WTC11 (cell line): ENCODE results near the gene PTPRO. TPM values are rescaled to one million over a fixed set of nuclear protein-coding genes. Genes with fewer than 3 reads are reported as not detected.

Experiments used
- ATAC-seq: fragments of 200-7000 bp; cut with Tn5 transposase; 2 replicates; pipeline ENCODE4 v1.10.0; 2021; ENCODE audit warnings: mild to moderate bottlenecking, moderate library complexity
- CTCF ChIA-PET: fragments of 300-600 bp; sonication (Branson Sonifier 250); formaldehyde crosslinking; loops from one replicate; lab custom pipeline; 2021; ENCODE audit warnings: antibody characterized with exemption; lab: Charles Lee
- POLR2A ChIA-PET: fragments of 350-600 bp; sonication (Branson Sonifier 250); formaldehyde crosslinking; loops from one replicate; lab custom pipeline; 2021; ENCODE audit warnings: antibody characterized with exemption; lab: Charles Lee
- DNase-seq: peaks from one replicate; pipeline ENCODE4 v3.0.0; 2021; ENCODE audit warnings: low spot score
- H3K27ac Mint-ChIP-seq: 2 replicates; pipeline ENCODE4 v1.8.0; 2021; ENCODE audit warnings: mixed read lengths
- H3K27me3 Mint-ChIP-seq: 2 replicates; pipeline ENCODE4 v1.8.0; 2021; ENCODE audit warnings: low read depth, mild to moderate bottlenecking, moderate library complexity, mixed read lengths
- H3K36me3 Mint-ChIP-seq: 2 replicates; pipeline ENCODE4 v1.8.0; 2021; ENCODE audit warnings: mixed read lengths
- H3K4me1 Mint-ChIP-seq: 2 replicates; pipeline ENCODE4 v1.8.0; 2022; ENCODE audit warnings: mixed read lengths
- H3K4me3 Mint-ChIP-seq: 2 replicates; pipeline ENCODE4 v1.8.0; 2021; ENCODE audit warnings: mild to moderate bottlenecking, moderate library complexity, mixed read lengths
- H3K9me3 Mint-ChIP-seq: 2 replicates; pipeline ENCODE4 v1.8.0; 2021; ENCODE audit warnings: mixed read lengths
- CREM ChIP-seq: sonication (generic); formaldehyde crosslinking; IDR thresholded peaks from 2 replicates; pipeline ENCODE4 v1.8.1; 2022; ENCODE audit warnings: mild to moderate bottlenecking, missing genetic modification reagents, moderate library complexity
- ELF4 ChIP-seq: sonication (generic); formaldehyde crosslinking; IDR thresholded peaks from 2 replicates; pipeline ENCODE4 v1.8.1; 2022; ENCODE audit warnings: low read depth, mild to moderate bottlenecking, moderate library complexity, missing genetic modification reagents
- GABPB1 ChIP-seq: sonication (generic); formaldehyde crosslinking; IDR thresholded peaks from 2 replicates; pipeline ENCODE4 v1.8.1; 2023; ENCODE audit warnings: mild to moderate bottlenecking, missing genetic modification reagents
- HMGA2 ChIP-seq: fragments of 250-450 bp; sonication (Bioruptor Pico); IDR thresholded peaks from 2 replicates; pipeline ENCODE4 v1.4.0; 2021; ENCODE audit warnings: mild to moderate bottlenecking, moderate library complexity
- JAZF1 ChIP-seq: fragments of 250-450 bp; sonication (Bioruptor Pico); IDR thresholded peaks from 2 replicates; pipeline ENCODE4 v1.9.0; 2021; ENCODE audit warnings: moderate library complexity, mild to moderate bottlenecking, inconsistent platforms
- MYBL2 ChIP-seq: sonication (generic); formaldehyde crosslinking; IDR thresholded peaks from 2 replicates; pipeline ENCODE4 v1.8.1; 2023; ENCODE audit warnings: mild to moderate bottlenecking, moderate library complexity, missing genetic modification reagents
- NR1H2 ChIP-seq: sonication (generic); formaldehyde crosslinking; IDR thresholded peaks from 2 replicates; pipeline ENCODE4 v1.9.0; 2021; ENCODE audit warnings: mild to moderate bottlenecking, moderate library complexity, missing genetic modification reagents
- NR2C2 ChIP-seq: sonication (generic); formaldehyde crosslinking; IDR thresholded peaks from 2 replicates; pipeline ENCODE4 v1.8.0; 2022; ENCODE audit warnings: mild to moderate bottlenecking, missing genetic modification reagents
- NR3C1 ChIP-seq: sonication (generic); formaldehyde crosslinking; conservative IDR thresholded peaks from 2 replicates; pipeline ENCODE4 v1.8.1; 2023; ENCODE audit warnings: low read depth, mild to moderate bottlenecking, missing genetic modification reagents
- OVOL2 ChIP-seq: fragments of 250-450 bp; sonication (Bioruptor Pico); IDR thresholded peaks from 2 replicates; pipeline ENCODE4 v1.9.0; 2021; ENCODE audit warnings: mild to moderate bottlenecking, borderline replicate concordance
- TP53 ChIP-seq: sonication (generic); formaldehyde crosslinking; IDR thresholded peaks from 2 replicates; pipeline ENCODE4 v1.8.1; 2023; ENCODE audit warnings: mild to moderate bottlenecking, missing genetic modification reagents
- ZBTB21 ChIP-seq: sonication (generic); formaldehyde crosslinking; IDR thresholded peaks from 2 replicates; pipeline ENCODE4 v1.8.1; 2023; ENCODE audit warnings: mild to moderate bottlenecking, missing genetic modification reagents, borderline replicate concordance
- ZNF138 ChIP-seq: sonication (generic); formaldehyde crosslinking; conservative IDR thresholded peaks from 2 replicates; pipeline ENCODE4 v1.8.1; 2022; ENCODE audit warnings: mild to moderate bottlenecking, moderate library complexity, missing genetic modification reagents
- ZNF232 ChIP-seq: sonication (generic); formaldehyde crosslinking; IDR thresholded peaks from 2 replicates; pipeline ENCODE4 v1.8.0; 2022; ENCODE audit warnings: mild to moderate bottlenecking, missing genetic modification reagents
- ZNF317 ChIP-seq: sonication (generic); formaldehyde crosslinking; IDR thresholded peaks from 2 replicates; pipeline ENCODE4 v1.8.1; 2023; ENCODE audit warnings: low read depth, mild to moderate bottlenecking, moderate library complexity, missing genetic modification reagents, borderline replicate concordance
- ZNF396 ChIP-seq: fragments of 250-450 bp; sonication (Bioruptor Pico); IDR thresholded peaks from 2 replicates; pipeline ENCODE4 v1.8.0; 2021; ENCODE audit warnings: mild to moderate bottlenecking, moderate library complexity, borderline replicate concordance
- ZNF416 ChIP-seq: fragments of 250-450 bp; sonication (Bioruptor Pico); IDR thresholded peaks from 2 replicates; pipeline ENCODE4 v1.9.0; 2021; ENCODE audit warnings: mild to moderate bottlenecking, inconsistent platforms
- total RNA-seq: library from RNA; stranded (reverse); gene quantifications from 3 replicates; pipeline ENCODE4 v1.2.3, GENCODE V29; 2021
- TF ChIP-seq, protein P1 (sequence below): sonication (generic); formaldehyde crosslinking; IDR thresholded peaks from 2 replicates; pipeline ENCODE4 v1.8.0; 2022; ENCODE audit warnings: missing genetic modification reagents
- TF ChIP-seq, protein P2 (sequence below): sonication (generic); formaldehyde crosslinking; IDR thresholded peaks from 2 replicates; pipeline ENCODE4 v1.8.0; 2023; ENCODE audit warnings: missing genetic modification reagents, mild to moderate bottlenecking, borderline replicate concordance
- TF ChIP-seq, protein P3 (sequence below): sonication (generic); formaldehyde crosslinking; IDR thresholded peaks from 2 replicates; pipeline ENCODE4 v1.8.1; 2022; ENCODE audit warnings: mild to moderate bottlenecking, missing genetic modification reagents, moderate library complexity, borderline replicate concordance
- TF ChIP-seq, protein P4 (sequence below): sonication (generic); formaldehyde crosslinking; IDR thresholded peaks from 2 replicates; pipeline ENCODE4 v1.8.1; 2023; ENCODE audit warnings: mild to moderate bottlenecking, missing genetic modification reagents, moderate library complexity
- TF ChIP-seq, protein P5 (sequence below): sonication (generic); formaldehyde crosslinking; IDR thresholded peaks from 2 replicates; pipeline ENCODE4 v1.8.0; 2022; ENCODE audit warnings: mild to moderate bottlenecking, missing genetic modification reagents
- TF ChIP-seq, protein P6 (sequence below): sonication (generic); formaldehyde crosslinking; IDR thresholded peaks from 2 replicates; pipeline ENCODE4 v1.8.1; 2022; ENCODE audit warnings: missing genetic modification reagents, borderline replicate concordance

The PTPRO gene
- total RNA-seq, 1 experiment from 2014 or later = 1.1 TPM

DNA sequence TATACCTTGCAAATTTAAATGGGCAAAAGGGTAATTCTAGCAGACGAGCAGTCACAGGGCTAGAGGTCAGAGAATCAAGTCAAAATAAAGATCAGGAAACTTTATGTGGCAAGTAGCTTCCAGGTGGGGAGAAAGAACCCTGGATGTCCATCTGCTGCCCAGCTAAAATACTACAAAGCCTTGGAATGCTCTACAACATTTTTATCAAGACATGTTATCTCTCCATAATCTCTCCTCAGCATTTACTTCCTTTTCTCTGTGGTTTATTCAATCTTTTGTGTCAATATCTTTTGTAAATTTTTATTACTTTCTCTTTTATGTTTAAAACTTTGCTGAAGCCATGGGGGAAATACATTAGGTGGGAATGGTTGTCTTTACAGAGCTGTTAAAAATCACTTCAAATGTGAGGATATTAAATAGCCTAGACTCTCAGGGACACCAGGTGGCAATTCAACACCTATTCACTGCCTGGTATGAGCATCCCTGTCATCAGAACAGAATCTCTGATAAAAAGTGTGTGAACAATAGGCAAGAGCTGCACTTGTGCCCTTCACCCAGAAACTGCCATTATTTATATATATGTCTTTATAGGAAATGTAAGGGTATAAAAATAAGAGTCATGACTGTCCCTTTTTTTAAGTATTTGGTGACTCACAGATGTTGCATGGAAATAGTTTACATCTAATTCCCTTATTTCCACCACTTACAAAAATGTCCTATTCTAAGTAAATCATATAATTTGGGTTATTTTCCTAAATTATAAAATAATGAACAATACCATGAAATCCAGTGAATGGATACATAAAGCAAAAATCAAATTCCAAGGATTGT lies 314.0 kb downstream of the PTPRO start (continued):
- TF ChIP-seq, protein P1, sequence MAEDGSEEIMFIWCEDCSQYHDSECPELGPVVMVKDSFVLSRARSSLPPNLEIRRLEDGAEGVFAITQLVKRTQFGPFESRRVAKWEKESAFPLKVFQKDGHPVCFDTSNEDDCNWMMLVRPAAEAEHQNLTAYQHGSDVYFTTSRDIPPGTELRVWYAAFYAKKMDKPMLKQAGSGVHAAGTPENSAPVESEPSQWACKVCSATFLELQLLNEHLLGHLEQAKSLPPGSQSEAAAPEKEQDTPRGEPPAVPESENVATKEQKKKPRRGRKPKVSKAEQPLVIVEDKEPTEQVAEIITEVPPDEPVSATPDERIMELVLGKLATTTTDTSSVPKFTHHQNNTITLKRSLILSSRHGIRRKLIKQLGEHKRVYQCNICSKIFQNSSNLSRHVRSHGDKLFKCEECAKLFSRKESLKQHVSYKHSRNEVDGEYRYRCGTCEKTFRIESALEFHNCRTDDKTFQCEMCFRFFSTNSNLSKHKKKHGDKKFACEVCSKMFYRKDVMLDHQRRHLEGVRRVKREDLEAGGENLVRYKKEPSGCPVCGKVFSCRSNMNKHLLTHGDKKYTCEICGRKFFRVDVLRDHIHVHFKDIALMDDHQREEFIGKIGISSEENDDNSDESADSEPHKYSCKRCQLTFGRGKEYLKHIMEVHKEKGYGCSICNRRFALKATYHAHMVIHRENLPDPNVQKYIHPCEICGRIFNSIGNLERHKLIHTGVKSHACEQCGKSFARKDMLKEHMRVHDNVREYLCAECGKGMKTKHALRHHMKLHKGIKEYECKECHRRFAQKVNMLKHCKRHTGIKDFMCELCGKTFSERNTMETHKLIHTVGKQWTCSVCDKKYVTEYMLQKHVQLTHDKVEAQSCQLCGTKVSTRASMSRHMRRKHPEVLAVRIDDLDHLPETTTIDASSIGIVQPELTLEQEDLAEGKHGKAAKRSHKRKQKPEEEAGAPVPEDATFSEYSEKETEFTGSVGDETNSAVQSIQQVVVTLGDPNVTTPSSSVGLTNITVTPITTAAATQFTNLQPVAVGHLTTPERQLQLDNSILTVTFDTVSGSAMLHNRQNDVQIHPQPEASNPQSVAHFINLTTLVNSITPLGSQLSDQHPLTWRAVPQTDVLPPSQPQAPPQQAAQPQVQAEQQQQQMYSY (CRISPR knock-in tag) = no peak
- TF ChIP-seq MYBL2 (no peak), ZBTB21 (CRISPR knock-in tag) (no peak), ZNF232 (CRISPR knock-in tag) (no peak), CREM (CRISPR knock-in tag) (no peak)
- TF ChIP-seq, all 79 proteins: peak for 0

DNA sequence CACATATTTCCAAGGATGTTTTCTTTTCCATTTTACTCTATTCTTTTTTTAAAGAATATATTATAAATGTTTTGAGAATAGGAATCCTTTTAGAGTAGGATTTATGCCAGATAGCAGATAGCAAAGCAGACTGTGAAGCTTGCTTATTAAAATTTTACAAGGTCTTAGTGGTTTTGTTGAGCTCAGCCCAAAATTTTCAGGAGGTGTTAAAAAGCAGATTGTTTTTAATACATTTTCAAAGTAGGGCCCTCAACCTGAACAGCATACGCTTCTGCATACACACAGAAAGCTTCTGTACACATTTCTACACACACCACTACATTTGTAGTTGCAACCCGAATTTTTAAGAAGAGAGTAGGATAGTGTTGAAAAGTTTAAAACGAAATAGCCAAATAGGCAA lies 315.9 kb downstream of the PTPRO start:
- peaks cover 10% of the 10 kb centered on the region for H3K4me1 Mint-ChIP-seq
- H3K4me3 Mint-ChIP-seq = no peak overlapping the region
- ChIA-PET CTCF (no interaction called here), POLR2A (no interaction called here)
- H3K9me3 Mint-ChIP-seq = no peaks in the 10 kb centered on the region
- H3K27me3 Mint-ChIP-seq = no peaks in the 10 kb centered on the region
- no peak for DNase-seq
- TF ChIP-seq NR2C2 (CRISPR knock-in tag) = no peak
- TF ChIP-seq, protein P2, sequence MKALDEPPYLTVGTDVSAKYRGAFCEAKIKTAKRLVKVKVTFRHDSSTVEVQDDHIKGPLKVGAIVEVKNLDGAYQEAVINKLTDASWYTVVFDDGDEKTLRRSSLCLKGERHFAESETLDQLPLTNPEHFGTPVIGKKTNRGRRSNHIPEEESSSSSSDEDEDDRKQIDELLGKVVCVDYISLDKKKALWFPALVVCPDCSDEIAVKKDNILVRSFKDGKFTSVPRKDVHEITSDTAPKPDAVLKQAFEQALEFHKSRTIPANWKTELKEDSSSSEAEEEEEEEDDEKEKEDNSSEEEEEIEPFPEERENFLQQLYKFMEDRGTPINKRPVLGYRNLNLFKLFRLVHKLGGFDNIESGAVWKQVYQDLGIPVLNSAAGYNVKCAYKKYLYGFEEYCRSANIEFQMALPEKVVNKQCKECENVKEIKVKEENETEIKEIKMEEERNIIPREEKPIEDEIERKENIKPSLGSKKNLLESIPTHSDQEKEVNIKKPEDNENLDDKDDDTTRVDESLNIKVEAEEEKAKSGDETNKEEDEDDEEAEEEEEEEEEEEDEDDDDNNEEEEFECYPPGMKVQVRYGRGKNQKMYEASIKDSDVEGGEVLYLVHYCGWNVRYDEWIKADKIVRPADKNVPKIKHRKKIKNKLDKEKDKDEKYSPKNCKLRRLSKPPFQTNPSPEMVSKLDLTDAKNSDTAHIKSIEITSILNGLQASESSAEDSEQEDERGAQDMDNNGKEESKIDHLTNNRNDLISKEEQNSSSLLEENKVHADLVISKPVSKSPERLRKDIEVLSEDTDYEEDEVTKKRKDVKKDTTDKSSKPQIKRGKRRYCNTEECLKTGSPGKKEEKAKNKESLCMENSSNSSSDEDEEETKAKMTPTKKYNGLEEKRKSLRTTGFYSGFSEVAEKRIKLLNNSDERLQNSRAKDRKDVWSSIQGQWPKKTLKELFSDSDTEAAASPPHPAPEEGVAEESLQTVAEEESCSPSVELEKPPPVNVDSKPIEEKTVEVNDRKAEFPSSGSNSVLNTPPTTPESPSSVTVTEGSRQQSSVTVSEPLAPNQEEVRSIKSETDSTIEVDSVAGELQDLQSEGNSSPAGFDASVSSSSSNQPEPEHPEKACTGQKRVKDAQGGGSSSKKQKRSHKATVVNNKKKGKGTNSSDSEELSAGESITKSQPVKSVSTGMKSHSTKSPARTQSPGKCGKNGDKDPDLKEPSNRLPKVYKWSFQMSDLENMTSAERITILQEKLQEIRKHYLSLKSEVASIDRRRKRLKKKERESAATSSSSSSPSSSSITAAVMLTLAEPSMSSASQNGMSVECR (CRISPR knock-in tag) = no peak
- TF ChIP-seq ELF4 (CRISPR knock-in tag) = no peak
- TF ChIP-seq HMGA2 (CRISPR knock-in tag) = no peak
- no peak for TF ChIP-seq NR1H2 (CRISPR knock-in tag)
- TF ChIP-seq TP53 = no peak
- no peak for TF ChIP-seq OVOL2 (CRISPR knock-in tag)
- no peak for TF ChIP-seq ZNF416 (CRISPR knock-in tag)
- TF ChIP-seq, protein P3, sequence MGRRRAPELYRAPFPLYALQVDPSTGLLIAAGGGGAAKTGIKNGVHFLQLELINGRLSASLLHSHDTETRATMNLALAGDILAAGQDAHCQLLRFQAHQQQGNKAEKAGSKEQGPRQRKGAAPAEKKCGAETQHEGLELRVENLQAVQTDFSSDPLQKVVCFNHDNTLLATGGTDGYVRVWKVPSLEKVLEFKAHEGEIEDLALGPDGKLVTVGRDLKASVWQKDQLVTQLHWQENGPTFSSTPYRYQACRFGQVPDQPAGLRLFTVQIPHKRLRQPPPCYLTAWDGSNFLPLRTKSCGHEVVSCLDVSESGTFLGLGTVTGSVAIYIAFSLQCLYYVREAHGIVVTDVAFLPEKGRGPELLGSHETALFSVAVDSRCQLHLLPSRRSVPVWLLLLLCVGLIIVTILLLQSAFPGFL (CRISPR knock-in tag) = no peak
- no peak for TF ChIP-seq JAZF1 (CRISPR knock-in tag)
- TF ChIP-seq, protein P4, sequence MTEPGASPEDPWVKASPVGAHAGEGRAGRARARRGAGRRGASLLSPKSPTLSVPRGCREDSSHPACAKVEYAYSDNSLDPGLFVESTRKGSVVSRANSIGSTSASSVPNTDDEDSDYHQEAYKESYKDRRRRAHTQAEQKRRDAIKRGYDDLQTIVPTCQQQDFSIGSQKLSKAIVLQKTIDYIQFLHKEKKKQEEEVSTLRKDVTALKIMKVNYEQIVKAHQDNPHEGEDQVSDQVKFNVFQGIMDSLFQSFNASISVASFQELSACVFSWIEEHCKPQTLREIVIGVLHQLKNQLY = no peak
- TF ChIP-seq, protein P5, sequence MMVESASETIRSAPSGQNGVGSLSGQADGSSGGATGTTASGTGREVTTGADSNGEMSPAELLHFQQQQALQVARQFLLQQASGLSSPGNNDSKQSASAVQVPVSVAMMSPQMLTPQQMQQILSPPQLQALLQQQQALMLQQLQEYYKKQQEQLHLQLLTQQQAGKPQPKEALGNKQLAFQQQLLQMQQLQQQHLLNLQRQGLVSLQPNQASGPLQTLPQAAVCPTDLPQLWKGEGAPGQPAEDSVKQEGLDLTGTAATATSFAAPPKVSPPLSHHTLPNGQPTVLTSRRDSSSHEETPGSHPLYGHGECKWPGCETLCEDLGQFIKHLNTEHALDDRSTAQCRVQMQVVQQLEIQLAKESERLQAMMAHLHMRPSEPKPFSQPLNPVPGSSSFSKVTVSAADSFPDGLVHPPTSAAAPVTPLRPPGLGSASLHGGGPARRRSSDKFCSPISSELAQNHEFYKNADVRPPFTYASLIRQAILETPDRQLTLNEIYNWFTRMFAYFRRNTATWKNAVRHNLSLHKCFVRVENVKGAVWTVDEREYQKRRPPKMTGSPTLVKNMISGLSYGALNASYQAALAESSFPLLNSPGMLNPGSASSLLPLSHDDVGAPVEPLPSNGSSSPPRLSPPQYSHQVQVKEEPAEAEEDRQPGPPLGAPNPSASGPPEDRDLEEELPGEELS (CRISPR knock-in tag) = no peak
- no peak for TF ChIP-seq ZNF396 (CRISPR knock-in tag)
- TF ChIP-seq, protein P6, sequence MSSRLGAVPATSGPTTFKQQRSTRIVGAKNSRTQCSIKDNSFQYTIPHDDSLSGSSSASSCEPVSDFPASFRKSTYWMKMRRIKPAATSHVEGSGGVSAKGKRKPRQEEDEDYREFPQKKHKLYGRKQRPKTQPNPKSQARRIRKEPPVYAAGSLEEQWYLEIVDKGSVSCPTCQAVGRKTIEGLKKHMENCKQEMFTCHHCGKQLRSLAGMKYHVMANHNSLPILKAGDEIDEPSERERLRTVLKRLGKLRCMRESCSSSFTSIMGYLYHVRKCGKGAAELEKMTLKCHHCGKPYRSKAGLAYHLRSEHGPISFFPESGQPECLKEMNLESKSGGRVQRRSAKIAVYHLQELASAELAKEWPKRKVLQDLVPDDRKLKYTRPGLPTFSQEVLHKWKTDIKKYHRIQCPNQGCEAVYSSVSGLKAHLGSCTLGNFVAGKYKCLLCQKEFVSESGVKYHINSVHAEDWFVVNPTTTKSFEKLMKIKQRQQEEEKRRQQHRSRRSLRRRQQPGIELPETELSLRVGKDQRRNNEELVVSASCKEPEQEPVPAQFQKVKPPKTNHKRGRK (CRISPR knock-in tag) = no peak
- no peak for TF ChIP-seq GABPB1
- TF ChIP-seq NR3C1 (CRISPR knock-in tag) = no peak
- no peak for TF ChIP-seq ZNF317
- TF ChIP-seq ZNF138 (CRISPR knock-in tag) = no peak
- ATAC-seq = no peak
- H3K36me3 Mint-ChIP-seq = no peaks in the 10 kb centered on the region
- H3K27ac Mint-ChIP-seq = no peak overlapping the region
